DOHH2 (cell line): ENCODE results near the gene SLC24A1.

ENCODE experiments used
- CTCF ChIP-seq: fragments of 200-600 bp; sonication (generic); IDR thresholded peaks from one replicate; pipeline ENCODE4 v1.5.1; 2014; ENCODE audit warnings: antibody characterized with exemption, mild to moderate bottlenecking, low read depth, low read length; ENCODE audit not compliant: poor library complexity, severe bottlenecking
- EZH2phosphoT487 ChIP-seq: fragments of 200-600 bp; sonication (generic); IDR thresholded peaks from 2 replicates; pipeline ENCODE4 v1.6.1; 2017; ENCODE audit warnings: borderline replicate concordance, mild to moderate bottlenecking, antibody characterized with exemption, low read length, moderate library complexity, mixed read lengths

GRCh38 chr15:65651831-65652749 is 30.4 kb downstream of the SLC24A1 start:
- TF ChIP-seq CTCF = no peak
- TF ChIP-seq EZH2phosphoT487 = no peak
